Endothelial cell (in vitro differentiated cells): ENCODE measurements around the gene MYO1G. TPM values are rescaled to one million over a fixed set of nuclear protein-coding genes. Genes with fewer than 3 reads are reported as not detected.

Experiments
- DNase-seq: peaks from one replicate; pipeline ENCODE4 v3.0.0; 2021; ENCODE audit warnings: low spot score
- H3K27ac Mint-ChIP-seq: one replicate; pipeline ENCODE4 v1.8.0; 2021; ENCODE audit warnings: mixed read lengths, inconsistent platforms; ENCODE audit not compliant: unreplicated experiment
- H3K27me3 Mint-ChIP-seq: one replicate; pipeline ENCODE4 v1.8.0; 2021; ENCODE audit warnings: mild to moderate bottlenecking, moderate library complexity, mixed read lengths, inconsistent platforms; ENCODE audit not compliant: unreplicated experiment
- H3K36me3 Mint-ChIP-seq: one replicate; pipeline ENCODE4 v1.8.0; 2021; ENCODE audit warnings: mild to moderate bottlenecking, low read depth, mixed read lengths, inconsistent platforms; ENCODE audit not compliant: unreplicated experiment
- H3K4me1 Mint-ChIP-seq: one replicate; pipeline ENCODE4 v1.8.0; 2021; ENCODE audit warnings: mild to moderate bottlenecking, mixed read lengths, inconsistent platforms; ENCODE audit not compliant: unreplicated experiment
- H3K4me3 Mint-ChIP-seq: one replicate; pipeline ENCODE4 v1.8.0; 2021; ENCODE audit warnings: mild to moderate bottlenecking, mixed read lengths, inconsistent platforms; ENCODE audit not compliant: unreplicated experiment
- H3K9me3 Mint-ChIP-seq: one replicate; pipeline ENCODE4 v1.8.0; 2021; ENCODE audit warnings: mixed read lengths, inconsistent platforms; ENCODE audit not compliant: unreplicated experiment
- CTCF ChIP-seq: fragments of 200-600 bp; sonication (generic); IDR thresholded peaks from one replicate; pipeline ENCODE4 v1.5.0; 2021; ENCODE audit warnings: antibody characterized with exemption; ENCODE audit not compliant: unreplicated experiment
- total RNA-seq: library from RNA; stranded (reverse); fragmentation: NEBNext Ultra II Directional; extraction: Animal tissue kit (Norgen Biotek cat#: 25700); gene quantifications from one replicate; pipeline ENCODE4 v1.2.1, GENCODE V29; 2021; ENCODE audit not compliant: unreplicated experiment

Gene MYO1G
- total RNA-seq, 1 donor from 2014 or later, result 0.13 TPM

GRCh38 chr7:45017253-45017652 lies 38.4 kb upstream of the MYO1G start:
- no peak for DNase-seq
- Mint-ChIP-seq H3K27me3 (no peaks in the 10 kb centered on the region), H3K9me3 (no peaks in the 10 kb centered on the region), H3K4me1 (peaks cover 17% of the 10 kb centered on the region), H3K4me3 (no peak overlapping the region), H3K27ac (no peak overlapping the region), H3K36me3 (peaks cover 17% of the 10 kb centered on the region)
- TF ChIP-seq CTCF, result no peak

- Mint-ChIP-seq H3K9me3 (no peaks in the 10 kb centered on the region), H3K4me3 (no peak overlapping the region), H3K36me3 (peaks cover 13% of the 10 kb centered on the region), H3K4me1 (peaks cover 14% of the 10 kb centered on the region), H3K27ac (peak overlapping the region; percentile 13), H3K27me3 (no peaks in the 10 kb centered on the region)
- TF ChIP-seq CTCF, result no peak
- no peak for DNase-seq
These were observed 36.5 kb upstream of the MYO1G start for GRCh38 chr7:45015313-45015712.

GRCh38 chr7:45013465-45013967 lies 34.7 kb upstream of the MYO1G start:
- no peak for TF ChIP-seq CTCF
- peaks cover 13% of the 10 kb centered on the region for H3K36me3 Mint-ChIP-seq
- H3K27me3 Mint-ChIP-seq, result no peaks in the 10 kb centered on the region
- DNase-seq, result no peak
- H3K27ac Mint-ChIP-seq, result no peak overlapping the region
- peaks cover 14% of the 10 kb centered on the region for H3K4me1 Mint-ChIP-seq
- H3K9me3 Mint-ChIP-seq, result no peaks in the 10 kb centered on the region
- H3K4me3 Mint-ChIP-seq, result no peak overlapping the region

GRCh38 chr7:45007571-45008328 lies 28.9 kb upstream of the MYO1G start:
- Mint-ChIP-seq H3K27me3 (peaks cover 2% of the 10 kb centered on the region), H3K9me3 (no peaks in the 10 kb centered on the region)

More at GRCh38 chr7:45007571-45008328, 28.9 kb upstream of the MYO1G start:
- no peak overlapping the region for H3K4me3 Mint-ChIP-seq
- no peak for TF ChIP-seq CTCF
- H3K27ac Mint-ChIP-seq, result no peak overlapping the region
- no peaks in the 10 kb centered on the region for H3K4me1 Mint-ChIP-seq
- peaks cover under 1% of the 10 kb centered on the region for H3K36me3 Mint-ChIP-seq
- no peak for DNase-seq
